Dermis microvascular lymphatic vessel endothelial cell (primary cell): ENCODE measurements around the gene TRMT112. TPM values are rescaled to one million over a fixed set of nuclear protein-coding genes. Genes with fewer than 3 reads are reported as not detected.
"Not testable (repeated sequence)": the region's sequence is repeated elsewhere in the genome, so short reads cannot be mapped to it uniquely, and the experiment has no call there.

Experiments
- DNase-seq, 2 donors: peaks; one replicate each; pipeline versions ENCODE4 v3.0.0 to v3.0.0-alpha.2; 2010; ENCODE audit warnings: low read depth in 2 of 2
- total RNA-seq: library from RNA; depleted of rRNA; stranded (reverse); fragments of >200 nt; gene quantifications from 2 replicates; pipeline ENCODE4 v1.2.1, GENCODE V29; 2014

The TRMT112 gene
- total RNA-seq, 1 donor from 2014 or later = 222 TPM

DNA sequence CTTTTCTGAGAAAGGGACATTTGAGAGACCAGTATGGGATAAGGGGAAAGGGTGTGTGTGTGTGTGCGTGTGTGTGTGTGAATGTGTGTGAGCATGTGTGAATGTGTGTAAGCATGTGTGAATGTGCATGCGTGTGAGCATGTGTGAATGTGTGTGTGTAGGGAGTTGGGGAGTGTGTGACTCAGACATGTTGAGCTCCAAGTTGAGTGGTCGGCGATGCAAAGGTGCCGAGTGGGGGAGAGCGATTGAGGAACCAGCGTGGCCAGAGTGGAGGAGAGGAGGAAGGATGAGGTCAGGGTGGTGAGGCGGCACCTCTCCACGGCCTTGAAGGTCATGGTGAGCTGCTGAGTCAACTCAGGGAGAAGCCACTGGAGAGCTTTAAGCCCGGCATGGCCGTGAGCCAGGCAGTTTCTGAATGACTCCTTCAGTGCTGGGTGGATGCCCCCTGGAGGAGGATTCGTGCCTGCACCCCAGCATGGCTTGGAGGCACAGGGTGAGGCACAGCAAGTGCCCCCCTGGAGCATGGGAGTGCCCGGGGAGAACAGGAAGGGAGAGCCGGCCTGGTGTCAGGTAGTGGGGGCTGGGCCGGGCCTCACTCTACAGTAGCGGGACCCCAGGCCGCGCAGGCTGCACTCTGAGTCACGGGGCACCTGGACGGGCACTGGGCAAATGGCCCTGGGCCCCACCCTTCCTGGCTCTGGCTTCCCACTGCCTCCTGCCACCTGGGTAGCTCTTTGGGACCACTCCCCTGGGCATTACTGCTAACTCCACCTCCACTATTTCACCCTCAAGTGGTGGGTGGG, 14.4 kb upstream of the TRMT112 start:
- DNase-seq = peak in 1 of 2 donors; percentile 79

DNA sequence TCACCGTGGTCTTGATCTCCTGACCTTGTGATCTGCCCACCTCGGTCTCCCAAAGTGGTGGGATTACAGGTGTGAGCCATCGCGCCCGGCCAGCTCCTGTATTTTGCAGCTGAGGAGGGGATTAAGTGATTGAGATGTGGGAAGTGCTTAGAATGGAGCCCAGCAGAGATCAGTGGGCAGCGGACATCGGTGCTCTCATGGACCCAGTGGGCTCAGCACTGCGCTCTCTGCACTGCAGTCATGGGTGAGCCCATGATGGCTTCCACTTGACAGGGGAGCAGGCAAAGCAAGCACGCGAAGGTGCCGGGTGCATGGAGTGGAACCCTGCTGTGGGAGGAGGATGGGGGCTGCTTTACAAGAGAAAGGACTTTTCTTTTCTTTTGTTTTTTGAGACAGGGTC, 13.5 kb upstream of the TRMT112 start:
- no peak for DNase-seq

DNA sequence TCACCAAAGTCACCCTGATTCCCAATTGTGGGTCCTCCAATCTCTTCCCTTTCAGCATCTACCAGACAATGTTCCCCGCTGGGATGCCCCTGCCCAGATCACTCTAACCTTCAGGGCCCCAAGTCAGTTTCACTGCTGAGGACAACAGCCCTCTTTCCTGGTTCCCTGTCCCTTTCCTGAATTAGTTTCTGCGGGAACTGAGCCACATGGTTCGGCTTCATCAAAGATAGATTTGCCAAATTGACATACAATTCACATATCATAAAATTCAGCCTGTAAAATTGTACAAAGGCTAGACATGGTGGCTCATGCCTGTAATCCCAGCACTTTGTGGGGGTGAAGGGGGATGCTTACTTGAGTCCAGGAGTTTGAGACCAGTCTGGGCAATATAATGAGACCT, 10.6 kb upstream of the TRMT112 start:
- no peak for DNase-seq

DNA sequence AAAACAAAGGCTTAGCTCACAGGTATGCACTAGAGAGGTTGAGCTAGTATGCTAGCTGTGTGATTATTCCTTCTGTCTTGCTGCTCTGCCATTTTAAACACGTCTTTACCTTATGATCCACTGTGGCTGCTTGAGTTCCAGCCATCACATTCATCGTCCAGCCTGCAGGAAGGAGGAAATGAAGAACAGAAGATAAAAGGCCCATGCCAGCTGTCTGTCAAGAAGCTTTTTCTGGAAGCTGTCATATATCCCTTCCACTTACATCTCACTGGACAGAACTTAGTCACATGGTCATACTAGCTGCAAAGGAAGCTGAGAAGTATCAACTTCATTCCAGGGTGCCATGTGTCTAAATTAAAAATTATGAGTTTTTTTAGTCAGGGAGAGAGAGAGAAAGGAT, 10.0 kb upstream of the TRMT112 start:
- no peak for DNase-seq

DNA sequence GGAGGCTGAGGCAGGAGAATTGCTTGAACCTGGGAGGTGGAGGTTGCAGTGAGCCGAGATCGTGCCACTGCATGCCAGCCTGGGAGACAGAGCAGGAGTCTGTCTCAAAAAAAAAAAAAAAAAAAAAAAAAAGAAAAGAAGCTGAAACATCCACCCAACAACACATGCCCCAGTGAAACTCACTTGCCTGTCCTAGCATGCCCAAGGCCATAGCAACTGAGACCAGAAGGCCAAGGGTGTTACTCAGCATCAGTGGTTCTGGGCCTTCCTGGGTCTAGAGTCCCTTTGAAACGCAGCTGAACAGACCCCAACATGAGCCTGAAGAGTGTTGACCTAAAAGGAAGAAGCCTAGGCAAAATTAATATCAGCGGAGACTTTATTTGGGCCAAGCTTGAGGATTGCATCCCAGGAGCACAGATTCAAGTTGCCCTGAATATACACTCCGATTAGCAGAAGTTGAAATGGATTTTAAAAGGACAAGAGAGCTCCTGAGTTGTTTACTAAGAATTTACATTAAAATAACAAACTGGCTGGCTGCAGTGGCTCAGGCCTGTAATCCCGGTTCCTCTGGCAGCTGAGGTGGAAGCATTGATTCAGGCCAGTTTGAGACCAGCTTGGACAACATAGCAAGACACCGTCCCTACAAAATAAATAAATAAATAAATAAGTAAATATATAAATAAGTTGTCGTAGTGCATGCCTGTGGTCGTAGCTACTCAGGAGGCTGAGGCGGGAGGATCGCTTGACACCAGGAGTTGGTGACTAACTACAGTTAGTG, 7.5 kb upstream of the TRMT112 start:
- DNase-seq = no peak

DNA sequence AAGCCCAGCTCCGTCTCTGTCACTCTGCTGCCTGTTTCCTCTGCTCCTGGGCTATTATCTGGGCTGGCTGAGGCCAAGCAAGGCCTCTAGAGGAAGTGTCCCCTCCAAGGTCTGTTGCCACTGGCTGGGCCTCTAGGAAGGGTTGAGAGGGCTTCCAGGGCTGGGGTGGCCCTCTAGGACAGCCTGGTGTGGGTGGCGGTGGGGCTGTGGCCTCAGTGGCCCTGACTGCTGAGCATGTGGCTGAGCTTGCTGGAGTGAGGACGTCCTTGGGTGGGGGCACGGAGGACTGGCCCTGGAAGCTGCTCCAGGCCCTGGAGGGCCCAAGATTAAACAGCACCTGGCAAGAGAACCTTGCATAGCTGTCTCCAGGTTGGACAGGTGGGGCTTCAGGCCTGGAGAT, 6.6 kb upstream of the TRMT112 start:
- DNase-seq = not testable (repeated sequence)

DNA sequence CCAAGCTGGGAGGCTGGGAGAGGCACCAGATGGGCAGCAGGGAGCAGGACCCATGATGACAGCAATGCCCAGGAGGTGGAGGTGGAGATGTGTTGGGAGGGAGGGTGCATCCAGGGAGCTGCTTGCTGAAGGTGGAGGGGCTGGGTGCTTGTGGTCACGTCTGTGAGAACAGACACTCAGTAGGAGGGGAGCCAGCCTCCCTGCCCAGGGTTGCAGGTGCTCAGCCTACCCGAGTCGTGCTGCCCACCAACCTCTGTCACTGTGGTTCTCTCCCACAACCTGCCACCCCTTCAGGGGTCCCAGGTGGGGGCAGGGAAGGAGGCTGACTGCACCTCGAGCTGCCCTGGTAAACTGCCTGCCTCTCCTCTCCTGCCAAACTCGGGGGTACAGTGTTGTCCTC, 6.0 kb upstream of the TRMT112 start:
- DNase-seq = no peak

DNA sequence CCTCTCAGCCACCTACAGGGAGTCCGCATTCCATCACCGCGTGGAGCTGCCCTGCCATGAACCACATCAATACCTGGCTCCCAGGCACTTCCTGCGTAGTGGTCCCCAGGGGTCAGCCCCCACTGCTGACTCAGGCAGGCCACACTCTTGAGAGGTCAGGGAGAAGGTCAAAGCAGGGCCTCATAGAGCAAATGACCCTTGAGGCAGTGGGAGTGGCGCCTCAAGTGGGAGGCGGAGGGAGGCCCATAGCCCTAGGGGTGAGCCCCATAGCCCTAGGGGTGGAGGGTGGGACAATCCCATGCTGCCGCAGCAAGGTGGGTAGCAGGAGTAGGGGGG, 5.5 kb upstream of the TRMT112 start:
- DNase-seq = no peak

DNA sequence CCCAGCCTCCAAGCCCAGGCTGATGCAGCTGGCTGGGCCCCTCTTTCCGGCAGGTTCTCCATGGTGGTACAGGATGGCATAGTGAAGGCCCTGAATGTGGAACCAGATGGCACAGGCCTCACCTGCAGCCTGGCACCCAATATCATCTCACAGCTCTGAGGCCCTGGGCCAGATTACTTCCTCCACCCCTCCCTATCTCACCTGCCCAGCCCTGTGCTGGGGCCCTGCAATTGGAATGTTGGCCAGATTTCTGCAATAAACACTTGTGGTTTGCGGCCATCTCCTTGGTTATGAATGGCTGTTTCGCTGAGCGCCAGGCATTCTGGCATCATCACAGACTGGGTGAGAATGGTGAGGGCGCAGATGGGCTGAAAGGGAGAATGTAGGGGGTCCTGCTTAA, 4.2 kb upstream of the TRMT112 start:
- DNase-seq = no peak

DNA sequence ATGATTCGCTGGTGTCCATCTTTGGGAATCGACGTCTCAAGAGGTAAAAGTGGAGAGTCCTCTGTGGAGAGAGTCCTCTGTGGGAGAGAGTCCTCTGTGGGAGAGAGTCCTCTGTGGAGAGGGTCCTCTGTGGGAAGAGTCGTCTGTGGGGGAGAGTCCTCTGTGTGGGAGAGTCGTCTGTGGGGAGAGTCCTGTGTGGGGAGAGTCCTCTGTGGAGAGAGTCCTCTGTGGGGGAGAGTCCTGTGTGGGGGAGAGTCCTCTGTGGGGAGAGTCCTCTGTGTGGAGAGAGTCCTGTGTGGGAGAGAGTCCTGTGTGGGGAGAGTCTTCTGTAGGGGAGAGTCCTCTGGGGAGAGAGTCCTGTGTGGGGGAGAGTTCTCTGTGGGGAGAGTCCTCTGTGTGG, 3.7 kb upstream of the TRMT112 start:
- no peak for DNase-seq

DNA sequence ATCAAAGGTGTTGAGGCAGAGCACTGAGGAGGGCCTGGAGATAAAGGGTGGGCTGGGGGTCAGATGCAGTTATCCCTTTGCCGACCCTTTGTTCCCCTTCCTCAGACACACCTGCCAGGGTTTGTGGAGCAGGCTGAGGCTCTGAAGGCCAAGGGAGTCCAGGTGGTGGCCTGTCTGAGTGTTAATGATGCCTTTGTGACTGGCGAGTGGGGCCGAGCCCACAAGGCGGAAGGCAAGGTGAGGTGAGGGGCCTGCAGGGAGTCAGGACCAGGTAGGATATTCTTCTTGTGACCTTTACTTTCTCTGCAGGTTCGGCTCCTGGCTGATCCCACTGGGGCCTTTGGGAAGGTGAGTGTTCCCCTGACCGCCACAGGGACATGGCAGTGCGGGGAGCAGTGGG, 3.2 kb upstream of the TRMT112 start:
- DNase-seq = no peak

DNA sequence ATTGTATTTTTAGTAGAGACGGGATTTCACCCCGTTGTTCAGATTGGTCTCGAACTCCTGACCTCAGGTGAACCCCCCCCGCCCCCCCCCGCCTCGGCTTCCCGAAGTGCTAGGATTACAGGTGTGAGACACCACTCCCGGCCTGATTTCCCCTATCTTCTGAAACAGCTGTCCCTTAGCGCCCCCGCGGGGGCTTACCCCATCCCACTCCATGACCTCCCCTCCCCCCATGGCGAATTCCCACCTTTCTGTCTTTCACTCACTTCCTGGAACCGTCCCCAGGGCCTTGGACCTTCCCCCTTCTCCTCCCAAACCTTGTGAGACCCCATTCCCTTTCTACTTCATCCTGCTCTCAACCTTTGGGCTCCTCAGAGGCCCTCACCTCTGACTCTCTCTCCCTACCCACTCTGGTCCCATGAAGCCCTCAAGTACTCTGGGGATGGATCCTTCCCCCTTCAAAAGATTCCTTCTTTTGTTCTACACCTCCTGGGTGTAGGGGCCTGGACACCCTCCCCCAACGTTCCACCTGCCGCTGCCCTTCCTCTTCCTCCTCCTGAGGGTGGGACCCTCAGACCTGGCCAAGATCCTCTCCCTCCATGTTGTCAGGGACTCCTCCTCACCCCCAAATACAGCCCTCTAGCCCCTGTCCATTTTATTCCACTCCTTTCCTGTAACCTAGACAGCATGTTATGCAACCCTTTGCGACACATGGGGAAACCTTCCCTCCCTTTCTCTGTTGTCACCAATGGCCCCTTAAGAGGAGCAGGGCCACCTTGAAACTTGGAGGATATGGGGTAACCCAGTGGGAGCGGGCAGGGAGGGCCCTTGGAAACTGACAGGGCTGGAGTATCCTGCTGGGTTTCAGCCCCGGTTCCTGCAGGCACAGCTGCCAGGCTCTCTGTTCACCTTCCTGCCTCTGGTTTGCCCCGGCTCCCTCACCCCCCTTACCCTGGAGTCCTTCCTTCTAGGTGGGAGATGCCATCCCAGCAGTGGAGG, 1.7 kb upstream of the TRMT112 start:
- no peak for DNase-seq

DNA sequence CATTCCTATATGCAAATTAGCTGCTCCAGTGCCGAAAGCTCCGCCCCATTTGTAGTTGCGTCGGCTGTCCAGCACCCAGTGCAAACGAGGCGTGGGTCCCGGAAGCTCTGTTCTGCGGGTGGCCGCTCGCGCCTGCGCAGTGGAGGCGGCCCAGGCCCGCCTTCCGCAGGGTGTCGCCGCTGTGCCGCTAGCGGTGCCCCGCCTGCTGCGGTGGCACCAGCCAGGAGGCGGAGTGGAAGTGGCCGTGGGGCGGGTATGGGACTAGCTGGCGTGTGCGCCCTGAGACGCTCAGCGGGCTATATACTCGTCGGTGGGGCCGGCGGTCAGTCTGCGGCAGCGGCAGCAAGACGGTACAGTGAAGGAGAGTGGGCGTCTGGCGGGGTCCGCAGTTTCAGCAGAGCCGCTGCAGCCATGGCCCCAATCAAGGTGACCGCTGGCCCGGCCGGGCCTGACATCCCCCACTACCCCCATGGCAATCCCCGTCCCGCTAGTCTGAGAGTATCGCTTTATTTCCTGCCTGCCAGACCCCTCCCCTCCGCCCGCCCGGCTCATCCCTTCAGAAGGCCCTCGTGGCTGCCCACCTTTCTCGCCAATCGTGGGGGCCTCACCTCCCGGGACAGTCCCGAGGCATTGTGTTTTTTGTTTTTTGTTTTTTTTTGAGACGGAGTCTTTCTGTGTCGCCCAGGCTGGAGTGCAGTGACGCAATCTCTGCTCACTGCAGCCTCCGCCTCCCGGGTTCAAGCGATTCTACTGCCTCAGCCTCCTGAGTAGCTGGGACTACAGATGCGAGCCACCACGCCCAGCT, 804 bp upstream of the TRMT112 start, which contains the start of gene PRDX5:
Gene PRDX5 (plus strand): TSS at position 161 of the 805 bp plus-strand sequence. CDS start 95 bp downstream, at position 256.
- DNase-seq = peak; percentile 92 to 96

DNA sequence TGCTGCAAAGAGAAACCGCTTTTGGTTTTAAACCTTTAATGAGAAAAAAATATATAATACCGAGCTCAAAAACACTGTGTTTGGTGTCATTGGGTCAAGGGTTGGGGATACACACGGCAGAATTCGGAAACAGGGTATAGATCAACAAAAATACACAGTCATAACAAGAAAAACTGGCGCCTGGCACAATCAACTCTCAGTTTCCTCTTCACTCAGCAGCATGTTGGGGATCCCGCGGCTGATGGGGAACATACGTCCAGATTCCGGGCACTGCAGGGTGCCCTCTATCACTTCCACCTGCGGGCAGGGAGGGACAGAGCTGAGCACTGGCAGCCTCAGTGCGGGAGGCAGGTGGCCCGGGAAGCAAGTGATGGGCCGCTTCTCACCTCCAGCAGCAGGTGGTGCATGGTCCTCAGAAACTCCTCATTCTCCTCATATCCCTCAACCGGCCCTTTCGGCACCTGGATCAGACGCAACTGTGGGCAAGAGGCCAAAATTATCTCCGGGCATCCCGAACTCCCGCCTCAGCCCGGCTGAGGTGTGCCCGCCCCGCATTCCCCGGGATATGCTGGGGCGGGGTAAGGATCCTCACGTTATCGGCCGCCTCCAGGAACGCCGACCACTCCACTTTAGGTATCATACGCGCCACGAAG, 561 bp downstream of the TRMT112 start:
- peak; percentile 34 to 48 for DNase-seq

DNA sequence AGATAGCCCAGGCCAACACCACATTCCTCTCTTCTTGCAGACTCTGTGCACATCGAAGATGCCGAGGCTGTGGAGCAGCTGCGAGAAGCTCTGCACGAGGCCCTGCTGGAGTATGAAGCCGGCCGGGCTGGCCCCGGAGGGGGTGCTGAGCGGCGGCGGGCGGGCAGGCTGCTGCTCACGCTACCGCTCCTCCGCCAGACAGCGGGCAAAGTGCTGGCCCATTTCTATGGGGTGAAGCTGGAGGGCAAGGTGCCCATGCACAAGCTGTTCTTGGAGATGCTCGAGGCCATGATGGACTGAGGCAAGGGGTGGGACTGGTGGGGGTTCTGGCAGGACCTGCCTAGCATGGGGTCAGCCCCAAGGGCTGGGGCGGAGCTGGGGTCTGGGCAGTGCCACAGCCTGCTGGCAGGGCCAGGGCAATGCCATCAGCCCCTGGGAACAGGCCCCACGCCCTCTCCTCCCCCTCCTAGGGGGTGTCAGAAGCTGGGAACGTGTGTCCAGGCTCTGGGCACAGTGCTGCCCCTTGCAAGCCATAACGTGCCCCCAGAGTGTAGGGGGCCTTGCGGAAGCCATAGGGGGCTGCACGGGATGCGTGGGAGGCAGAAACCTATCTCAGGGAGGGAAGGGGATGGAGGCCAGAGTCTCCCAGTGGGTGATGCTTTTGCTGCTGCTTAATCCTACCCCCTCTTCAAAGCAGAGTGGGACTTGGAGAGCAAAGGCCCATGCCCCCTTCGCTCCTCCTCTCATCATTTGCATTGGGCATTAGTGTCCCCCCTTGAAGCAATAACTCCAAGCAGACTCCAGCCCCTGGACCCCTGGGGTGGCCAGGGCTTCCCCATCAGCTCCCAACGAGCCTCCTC, 1.5 kb downstream of the TRMT112 start:
- DNase-seq = not testable (repeated sequence)

DNA sequence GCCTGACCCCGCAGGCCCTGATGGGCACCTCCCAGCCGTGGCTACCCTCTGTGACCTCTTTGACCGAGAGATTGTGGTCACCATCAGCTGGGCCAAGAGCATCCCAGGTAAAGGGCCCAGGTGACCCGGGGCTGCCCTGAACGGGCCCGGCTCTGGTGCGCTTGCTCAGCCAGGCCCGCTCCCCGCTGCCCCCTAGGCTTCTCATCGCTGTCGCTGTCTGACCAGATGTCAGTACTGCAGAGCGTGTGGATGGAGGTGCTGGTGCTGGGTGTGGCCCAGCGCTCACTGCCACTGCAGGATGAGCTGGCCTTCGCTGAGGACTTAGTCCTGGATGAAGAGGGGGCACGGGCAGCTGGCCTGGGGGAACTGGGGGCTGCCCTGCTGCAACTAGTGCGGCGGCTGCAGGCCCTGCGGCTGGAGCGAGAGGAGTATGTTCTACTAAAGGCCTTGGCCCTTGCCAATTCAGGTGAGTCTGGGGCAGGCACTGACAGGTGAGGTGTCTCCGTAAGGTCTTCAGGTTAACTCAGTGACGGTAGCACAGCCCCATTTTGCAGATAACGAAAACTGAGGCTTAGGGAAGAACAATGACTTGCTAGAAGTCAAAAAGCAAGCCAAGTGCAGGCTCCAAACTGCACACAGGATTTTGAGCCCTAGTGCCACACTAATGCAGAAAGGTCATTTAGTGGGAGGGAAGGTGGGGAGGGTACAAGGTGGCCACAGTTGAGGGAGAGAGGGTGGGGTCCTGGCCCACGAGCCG, 2.4 kb downstream of the TRMT112 start:
- DNase-seq = no peak

DNA sequence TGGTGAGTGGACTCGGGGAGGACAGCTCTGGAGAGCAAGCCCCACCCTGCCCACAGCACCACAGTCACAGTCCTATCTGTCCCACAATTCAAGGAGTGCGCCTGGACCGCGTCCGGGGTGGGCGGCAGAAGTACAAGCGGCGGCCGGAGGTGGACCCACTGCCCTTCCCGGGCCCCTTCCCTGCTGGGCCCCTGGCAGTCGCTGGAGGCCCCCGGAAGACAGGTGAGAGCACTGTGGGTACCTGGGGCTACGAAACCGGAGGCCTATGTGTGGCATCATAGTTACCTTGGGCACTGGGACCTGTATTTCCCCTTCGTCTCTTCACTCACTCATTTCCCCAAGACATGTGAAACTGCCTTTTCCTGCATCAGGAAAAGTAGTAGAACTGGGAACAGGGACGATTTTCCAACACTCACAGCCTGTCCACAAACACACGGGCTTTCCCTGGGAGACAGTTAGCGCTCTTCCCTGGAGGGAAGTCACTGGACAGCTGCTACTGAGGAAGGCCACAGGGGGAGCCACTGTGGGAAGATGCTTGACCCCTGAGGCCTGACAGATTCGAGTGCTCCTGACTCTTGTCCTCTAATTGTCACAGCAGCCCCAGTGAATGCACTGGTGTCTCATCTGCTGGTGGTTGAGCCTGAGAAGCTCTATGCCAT, 3.1 kb downstream of the TRMT112 start:
- no peak for DNase-seq

DNA sequence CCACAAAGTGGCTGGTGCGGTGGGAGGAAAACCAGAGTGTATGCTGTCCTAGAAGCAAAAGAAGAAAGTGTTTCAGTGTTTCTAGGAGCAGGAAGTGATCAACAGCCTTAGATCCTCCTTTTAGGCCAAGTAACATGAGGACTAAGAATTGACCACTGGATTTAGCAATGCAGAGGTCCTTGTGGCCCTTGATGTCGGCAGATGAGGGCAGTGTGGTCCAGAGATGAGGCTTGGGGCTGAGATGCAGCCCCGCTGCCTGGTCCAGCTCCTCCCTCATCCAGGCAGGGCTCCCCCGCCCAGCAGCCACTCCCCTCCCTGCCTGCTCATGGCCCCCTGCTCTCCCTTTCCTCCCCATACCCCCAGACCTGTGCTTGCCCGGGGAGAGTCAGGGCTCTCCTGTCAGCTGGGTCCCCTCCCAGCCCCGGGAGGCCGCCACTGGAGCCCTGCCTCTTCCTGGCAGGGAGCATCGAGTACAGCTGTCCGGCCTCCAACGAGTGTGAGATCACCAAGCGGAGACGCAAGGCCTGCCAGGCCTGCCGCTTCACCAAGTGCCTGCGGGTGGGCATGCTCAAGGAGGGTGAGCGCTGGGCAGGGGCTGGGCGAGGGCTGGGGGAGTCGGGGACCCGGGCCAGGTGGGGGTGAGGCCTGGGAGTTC, 3.7 kb downstream of the TRMT112 start:
- no peak for DNase-seq
